NCI-H1105 (cell line): ENCODE results near the gene CGREF1.
"Not testable (repeated sequence)": the region's sequence is repeated elsewhere in the genome, so short reads cannot be mapped to it uniquely, and the experiment has no call there.

Experiments
- DNase-seq: peaks from one replicate; lab custom pipeline; 2025; lab: John Stamatoyannopoulos, UW

The CGREF1 gene

GRCh38 chr2:27111392-27112078 is 7.4 kb downstream of the CGREF1 start:
- DNase-seq: not testable (repeated sequence)

- DNase-seq: not testable (repeated sequence)
These were observed 8.2 kb downstream of the CGREF1 start for GRCh38 chr2:27110603-27111352.

DNA sequence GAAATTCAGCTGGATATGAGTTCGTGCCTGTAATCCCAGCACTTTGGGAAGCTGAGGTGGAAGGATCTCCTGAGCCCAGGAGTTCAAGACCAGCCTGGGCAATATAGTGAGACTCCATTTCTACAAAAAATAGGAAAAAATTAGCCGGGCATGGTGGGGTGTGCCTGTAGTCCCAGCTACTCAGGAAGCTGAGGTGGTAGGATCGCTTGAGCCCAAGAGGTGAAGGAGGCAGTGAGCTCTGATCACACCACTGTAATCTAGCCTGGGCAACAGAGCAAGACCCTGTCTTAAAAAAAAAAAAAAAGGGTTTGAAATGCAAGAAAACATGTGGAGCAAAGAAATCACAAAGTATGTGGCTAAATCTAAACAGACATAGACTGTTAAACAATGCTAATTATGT is 9.8 kb downstream of the CGREF1 start:
- DNase-seq: no peak

DNA sequence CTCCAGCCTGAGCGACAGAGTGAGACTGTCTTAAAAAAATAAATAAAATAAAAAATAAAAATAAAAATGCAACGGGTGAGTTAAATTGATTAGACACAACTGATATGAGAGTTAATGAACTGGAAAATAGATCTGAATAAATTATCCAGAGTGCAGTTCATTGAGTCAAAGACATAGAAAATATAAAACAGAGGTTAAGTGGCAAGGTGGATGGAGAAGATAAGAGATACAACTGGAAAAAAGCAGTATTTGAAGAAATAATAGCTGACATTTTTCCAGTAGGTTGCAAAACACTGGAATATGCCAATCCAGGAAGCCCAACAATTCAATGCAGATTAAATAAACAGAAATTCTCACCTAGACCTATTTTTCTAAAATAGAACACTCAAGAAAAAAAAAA is 10.7 kb downstream of the CGREF1 start:
- no peak for DNase-seq

DNA sequence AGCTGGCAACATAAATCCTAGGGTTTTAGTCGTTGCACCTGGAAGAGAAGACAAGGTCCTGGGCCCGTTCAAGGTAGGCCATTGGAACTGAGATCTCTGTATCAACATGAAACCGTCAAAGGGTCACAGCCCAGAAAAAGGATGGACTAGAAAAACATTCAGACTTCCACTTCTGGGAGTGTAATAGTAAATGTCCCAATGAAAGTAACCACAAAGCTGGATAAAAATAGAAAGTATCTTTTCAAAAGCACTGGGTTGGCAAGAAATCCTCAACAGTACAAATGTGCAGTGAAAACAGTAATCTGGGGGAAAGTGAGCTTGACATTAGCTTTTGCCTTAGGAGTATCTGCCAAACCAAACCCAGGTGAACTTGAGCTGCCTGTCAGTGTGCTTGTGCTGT is 12.9 kb downstream of the CGREF1 start:
- no peak for DNase-seq

GRCh38 chr2:27102329-27102728 is 16.6 kb downstream of the CGREF1 start:
- DNase-seq: no peak

DNA sequence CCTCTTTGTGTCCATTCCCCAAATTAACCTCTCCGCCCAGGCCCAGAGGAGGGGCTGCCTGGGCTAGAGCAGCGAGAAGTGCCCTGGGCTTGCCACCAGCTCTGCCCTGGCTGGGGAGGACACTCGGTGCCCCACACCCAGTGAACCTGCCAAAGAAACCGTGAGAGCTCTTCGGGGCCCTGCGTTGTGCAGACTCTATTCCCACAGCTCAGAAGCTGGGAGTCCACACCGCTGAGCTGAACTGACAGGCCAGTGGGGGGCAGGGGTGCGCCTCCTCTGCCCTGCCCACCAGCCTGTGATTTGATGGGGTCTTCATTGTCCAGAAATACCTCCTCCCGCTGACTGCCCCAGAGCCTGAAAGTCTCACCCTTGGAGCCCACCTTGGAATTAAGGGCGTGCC is 18.9 kb downstream of the CGREF1 start:
- no peak for DNase-seq

DNA sequence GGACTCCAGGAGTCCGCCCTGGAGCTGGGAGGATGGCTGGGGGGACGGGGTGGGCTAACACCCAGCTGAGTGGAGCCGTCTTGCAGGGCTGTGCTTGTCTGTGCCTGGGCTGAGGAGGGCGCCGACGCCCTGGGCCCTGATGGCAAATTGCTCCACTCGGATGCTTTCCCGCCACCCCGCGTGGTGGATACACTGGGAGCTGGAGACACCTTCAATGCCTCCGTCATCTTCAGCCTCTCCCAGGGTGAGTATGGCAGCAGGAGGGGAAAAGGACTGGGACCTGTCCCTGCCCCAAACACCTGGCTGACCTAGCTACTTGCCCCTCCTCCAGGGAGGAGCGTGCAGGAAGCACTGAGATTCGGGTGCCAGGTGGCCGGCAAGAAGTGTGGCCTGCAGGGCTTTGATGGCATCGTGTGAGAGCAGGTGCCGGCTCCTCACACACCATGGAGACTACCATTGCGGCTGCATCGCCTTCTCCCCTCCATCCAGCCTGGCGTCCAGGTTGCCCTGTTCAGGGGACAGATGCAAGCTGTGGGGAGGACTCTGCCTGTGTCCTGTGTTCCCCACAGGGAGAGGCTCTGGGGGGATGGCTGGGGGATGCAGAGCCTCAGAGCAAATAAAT is 19.5 kb downstream of the CGREF1 start:
- DNase-seq: no peak

GRCh38 chr2:27097341-27097740 is 21.6 kb downstream of the CGREF1 start:
- no peak for DNase-seq

DNA sequence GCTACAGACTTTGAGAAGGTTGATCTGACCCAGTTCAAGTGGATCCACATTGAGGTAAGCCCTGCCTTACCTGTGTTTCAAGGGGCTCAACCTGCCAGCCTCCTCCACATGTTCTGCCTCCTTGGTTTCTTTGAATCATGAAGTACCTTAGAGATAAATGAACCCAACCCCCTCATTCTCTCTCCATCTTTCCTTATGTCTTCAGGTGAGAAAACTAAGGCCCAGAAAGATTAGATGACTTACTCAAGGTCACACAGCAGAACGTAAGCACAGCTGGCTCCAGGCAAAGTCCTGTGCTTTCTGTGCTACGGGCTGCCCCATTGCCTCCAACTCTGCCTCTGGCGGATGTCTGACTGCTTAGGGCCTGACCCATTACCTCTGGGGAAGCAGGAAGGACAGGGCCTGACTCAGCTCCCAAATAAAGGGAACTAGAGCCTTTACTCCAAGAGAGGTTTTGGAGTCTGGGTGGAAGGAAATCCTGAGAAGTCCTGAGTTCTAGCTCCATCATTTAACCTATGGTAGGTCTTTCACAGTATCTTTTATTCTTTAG is 22.1 kb downstream of the CGREF1 start:
- no peak for DNase-seq

- DNase-seq: peak; percentile 14
These were observed 22.9 kb downstream of the CGREF1 start for GRCh38 chr2:27095745-27096651.

GRCh38 chr2:27095427-27095744 is 23.5 kb downstream of the CGREF1 start:
- no peak for DNase-seq

- no peak for DNase-seq
These were observed 24.5 kb downstream of the CGREF1 start for GRCh38 chr2:27094353-27094984.

- no peak for DNase-seq
These were observed 25.2 kb downstream of the CGREF1 start for GRCh38 chr2:27093430-27094352.

DNA sequence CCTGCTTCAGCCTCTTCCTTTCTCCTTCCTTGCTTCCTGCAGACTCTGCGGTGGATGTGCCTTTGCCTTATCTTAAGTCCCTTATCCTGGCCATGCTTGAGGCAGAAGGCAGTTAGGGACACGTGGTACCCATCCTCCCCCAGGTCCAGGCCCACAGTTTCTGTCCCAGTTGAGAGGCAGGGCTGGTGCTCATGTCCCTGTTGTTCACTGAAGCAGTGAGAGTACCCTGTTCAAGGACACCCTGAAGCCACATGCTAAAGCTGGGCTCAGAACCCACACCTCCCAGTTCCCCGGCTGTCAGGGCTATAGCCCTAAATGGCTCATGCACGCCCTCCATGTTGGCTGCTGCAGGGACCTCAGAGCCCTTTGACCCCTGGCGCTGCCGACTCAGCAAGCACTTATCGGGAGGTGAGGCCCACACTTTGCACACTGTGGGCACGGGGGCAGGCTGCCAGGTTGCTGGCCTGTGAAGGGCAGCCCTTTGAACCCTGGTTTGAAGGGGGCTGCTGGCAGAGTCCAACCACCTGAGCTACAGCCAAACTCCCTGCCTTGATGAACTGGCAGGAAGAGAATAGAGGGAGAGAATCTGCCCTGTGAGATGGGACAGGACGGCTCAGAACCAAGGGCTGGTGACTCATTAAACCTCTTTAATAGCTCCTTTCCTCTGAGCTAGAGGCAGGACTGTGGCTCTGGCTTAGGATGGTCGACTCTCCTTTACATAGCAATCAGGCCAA is 26.1 kb downstream of the CGREF1 start:
- DNase-seq: no peak

GRCh38 chr2:27091746-27092695 is 26.9 kb downstream of the CGREF1 start:
- no peak for DNase-seq

- DNase-seq: no peak
These were observed 29.6 kb downstream of the CGREF1 start for GRCh38 chr2:27089111-27089954.

DNA sequence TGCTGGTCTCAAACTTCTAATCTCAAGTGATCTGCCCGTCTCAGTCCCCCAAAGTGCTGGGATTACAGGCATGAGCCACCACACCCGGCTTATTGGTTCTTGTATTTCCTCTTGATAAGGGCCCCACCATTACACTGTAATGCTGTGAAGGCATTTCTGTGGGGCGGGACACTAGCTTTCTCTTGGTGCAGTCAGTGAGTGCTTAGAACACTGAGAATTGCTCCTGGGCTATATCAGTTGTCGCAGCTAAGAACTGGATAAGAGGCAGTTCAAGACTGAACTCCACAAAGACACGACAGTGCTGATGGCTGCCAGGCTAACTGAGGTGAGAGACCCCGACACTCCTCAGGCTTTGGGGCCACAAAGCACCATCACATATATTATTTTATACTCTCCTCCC is 30.3 kb downstream of the CGREF1 start:
- no peak for DNase-seq
